SK-N-SH (cell line): ENCODE results near the gene CHCHD6.

ENCODE experiments used
- CTCF ChIP-seq: fragments of 200-600 bp; sonication (generic); IDR thresholded peaks from 2 replicates; pipeline ENCODE4 v1.6.1; 2017; ENCODE audit warnings: antibody characterized with exemption, mild to moderate bottlenecking, moderate library complexity
- EZH2phosphoT487 ChIP-seq: fragments of 200-600 bp; sonication (generic); IDR thresholded peaks from 2 replicates; pipeline ENCODE4 v1.6.1; 2017; ENCODE audit warnings: low read depth, mixed run types, mild to moderate bottlenecking, antibody characterized with exemption, moderate library complexity, borderline replicate concordance
- FOXM1 ChIP-seq: IDR thresholded peaks from 2 replicates; pipeline ENCODE4 v1.4.0; 2012; ENCODE audit warnings: low read depth, mild to moderate bottlenecking
- GATA2 ChIP-seq: sonication (generic); formaldehyde crosslinking; IDR thresholded peaks from 2 replicates; pipeline ENCODE4 v1.5.0; 2020; ENCODE audit warnings: mild to moderate bottlenecking, missing genetic modification reagents
- JUND ChIP-seq: IDR thresholded peaks from 2 replicates; pipeline ENCODE4 v1.4.0; 2012
- POLR2AphosphoS5 ChIP-seq: IDR thresholded peaks from 2 replicates; pipeline ENCODE4 v1.6.1; 2012; ENCODE audit warnings: low read depth, low read length
- TCF12 ChIP-seq: IDR thresholded peaks from 2 replicates; pipeline ENCODE4 v1.4.0; 2012
- TF ChIP-seq, protein P1 (sequence below): IDR thresholded peaks from 2 replicates; pipeline ENCODE4 v1.4.0; 2012; ENCODE audit warnings: low read depth
- TF ChIP-seq, protein P2 (sequence below): IDR thresholded peaks from 2 replicates; pipeline ENCODE4 v1.4.0; 2012; ENCODE audit warnings: low read depth, borderline replicate concordance
- TF ChIP-seq, protein P3 (sequence below): IDR thresholded peaks from 2 replicates; pipeline ENCODE4 v1.6.1; 2012; ENCODE audit warnings: mild to moderate bottlenecking, low read depth, low read length, moderate library complexity

- TF ChIP-seq, protein P1, sequence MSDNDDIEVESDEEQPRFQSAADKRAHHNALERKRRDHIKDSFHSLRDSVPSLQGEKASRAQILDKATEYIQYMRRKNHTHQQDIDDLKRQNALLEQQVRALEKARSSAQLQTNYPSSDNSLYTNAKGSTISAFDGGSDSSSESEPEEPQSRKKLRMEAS, result no peak
- TF ChIP-seq CTCF, result no peak
- no peak for TF ChIP-seq TCF12
- TF ChIP-seq, protein P2, sequence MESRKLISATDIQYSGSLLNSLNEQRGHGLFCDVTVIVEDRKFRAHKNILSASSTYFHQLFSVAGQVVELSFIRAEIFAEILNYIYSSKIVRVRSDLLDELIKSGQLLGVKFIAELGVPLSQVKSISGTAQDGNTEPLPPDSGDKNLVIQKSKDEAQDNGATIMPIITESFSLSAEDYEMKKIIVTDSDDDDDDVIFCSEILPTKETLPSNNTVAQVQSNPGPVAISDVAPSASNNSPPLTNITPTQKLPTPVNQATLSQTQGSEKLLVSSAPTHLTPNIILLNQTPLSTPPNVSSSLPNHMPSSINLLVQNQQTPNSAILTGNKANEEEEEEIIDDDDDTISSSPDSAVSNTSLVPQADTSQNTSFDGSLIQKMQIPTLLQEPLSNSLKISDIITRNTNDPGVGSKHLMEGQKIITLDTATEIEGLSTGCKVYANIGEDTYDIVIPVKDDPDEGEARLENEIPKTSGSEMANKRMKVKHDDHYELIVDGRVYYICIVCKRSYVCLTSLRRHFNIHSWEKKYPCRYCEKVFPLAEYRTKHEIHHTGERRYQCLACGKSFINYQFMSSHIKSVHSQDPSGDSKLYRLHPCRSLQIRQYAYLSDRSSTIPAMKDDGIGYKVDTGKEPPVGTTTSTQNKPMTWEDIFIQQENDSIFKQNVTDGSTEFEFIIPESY, result no peak
- TF ChIP-seq, protein P3, sequence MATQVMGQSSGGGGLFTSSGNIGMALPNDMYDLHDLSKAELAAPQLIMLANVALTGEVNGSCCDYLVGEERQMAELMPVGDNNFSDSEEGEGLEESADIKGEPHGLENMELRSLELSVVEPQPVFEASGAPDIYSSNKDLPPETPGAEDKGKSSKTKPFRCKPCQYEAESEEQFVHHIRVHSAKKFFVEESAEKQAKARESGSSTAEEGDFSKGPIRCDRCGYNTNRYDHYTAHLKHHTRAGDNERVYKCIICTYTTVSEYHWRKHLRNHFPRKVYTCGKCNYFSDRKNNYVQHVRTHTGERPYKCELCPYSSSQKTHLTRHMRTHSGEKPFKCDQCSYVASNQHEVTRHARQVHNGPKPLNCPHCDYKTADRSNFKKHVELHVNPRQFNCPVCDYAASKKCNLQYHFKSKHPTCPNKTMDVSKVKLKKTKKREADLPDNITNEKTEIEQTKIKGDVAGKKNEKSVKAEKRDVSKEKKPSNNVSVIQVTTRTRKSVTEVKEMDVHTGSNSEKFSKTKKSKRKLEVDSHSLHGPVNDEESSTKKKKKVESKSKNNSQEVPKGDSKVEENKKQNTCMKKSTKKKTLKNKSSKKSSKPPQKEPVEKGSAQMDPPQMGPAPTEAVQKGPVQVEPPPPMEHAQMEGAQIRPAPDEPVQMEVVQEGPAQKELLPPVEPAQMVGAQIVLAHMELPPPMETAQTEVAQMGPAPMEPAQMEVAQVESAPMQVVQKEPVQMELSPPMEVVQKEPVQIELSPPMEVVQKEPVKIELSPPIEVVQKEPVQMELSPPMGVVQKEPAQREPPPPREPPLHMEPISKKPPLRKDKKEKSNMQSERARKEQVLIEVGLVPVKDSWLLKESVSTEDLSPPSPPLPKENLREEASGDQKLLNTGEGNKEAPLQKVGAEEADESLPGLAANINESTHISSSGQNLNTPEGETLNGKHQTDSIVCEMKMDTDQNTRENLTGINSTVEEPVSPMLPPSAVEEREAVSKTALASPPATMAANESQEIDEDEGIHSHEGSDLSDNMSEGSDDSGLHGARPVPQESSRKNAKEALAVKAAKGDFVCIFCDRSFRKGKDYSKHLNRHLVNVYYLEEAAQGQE, result no peak
- TF ChIP-seq FOXM1, result no peak
- no peak for TF ChIP-seq GATA2 (CRISPR knock-in tag)
- no peak for TF ChIP-seq POLR2AphosphoS5
- no peak for TF ChIP-seq EZH2phosphoT487
- TF ChIP-seq JUND, result no peak
Measured at GRCh38 chr3:126934031-126934531, 230.0 kb downstream of the CHCHD6 start.
